CD4-positive, alpha-beta T cell (primary cell): ENCODE results near the gene EEPD1. TPM values are rescaled to one million over a fixed set of nuclear protein-coding genes. Genes with fewer than 3 reads are reported as not detected.

ENCODE experiments used
- ATAC-seq: fragments of 200-7000 bp; cut with Tn5 transposase; one replicate; pipeline ENCODE4 v1.10.0; 2022; ENCODE audit warnings: mild to moderate bottlenecking; ENCODE audit not compliant: poor library complexity
- CTCF ChIA-PET: fragments of 350-600 bp; sonication (Branson Sonifier 250); formaldehyde crosslinking; loops from one replicate; lab custom pipeline; 2021; ENCODE audit warnings: antibody characterized with exemption, inconsistent platforms; lab: Charles Lee
- POLR2A ChIA-PET: fragments of 350-600 bp; sonication (Branson Sonifier 250); formaldehyde crosslinking; loops from one replicate; lab custom pipeline; 2021; ENCODE audit warnings: antibody characterized with exemption, inconsistent platforms; lab: Charles Lee
- DNase-seq, 14 experiments: peaks; one replicate each; pipeline ENCODE4 v3.0.0-alpha.2; 2013 to 2020; ENCODE audit warnings: mixed read lengths in 2 of 14
- H3K27ac ChIP-seq, 2 donors: one replicate each; pipeline versions ENCODE4 v1.5.1 to v1.7.0; 2013; ENCODE audit warnings: low read length in 2 of 2, low read depth in 1 of 2, mild to moderate bottlenecking in 1 of 2
- H3K27me3 ChIP-seq, 2 experiments: 1 replicate in 1 of 2; 2 replicates in 1 of 2; pipeline versions ENCODE4 v1.6.1 to v1.7.0; 2013; ENCODE audit warnings: low read length in 2 of 2, control low read depth in 1 of 2, mild to moderate bottlenecking in 1 of 2, moderate library complexity in 1 of 2; ENCODE audit not compliant: insufficient read depth in 2 of 2, control insufficient read depth in 1 of 2
- H3K36me3 ChIP-seq: one replicate; pipeline ENCODE4 v1.6.1; 2013; ENCODE audit warnings: low read length, control low read depth; ENCODE audit not compliant: insufficient read depth
- H3K4me1 ChIP-seq: one replicate; pipeline ENCODE4 v1.6.1; 2013; ENCODE audit warnings: low read length, control low read depth; ENCODE audit not compliant: insufficient read depth
- H3K4me3 ChIP-seq: one replicate; pipeline ENCODE4 v1.5.1; 2013; ENCODE audit warnings: mild to moderate bottlenecking, low read length, moderate library complexity
- H3K9me3 ChIP-seq, 2 experiments: 1 replicate in 1 of 2; 2 replicates in 1 of 2; pipeline versions ENCODE4 v1.6.1 to v1.7.0; 2013; ENCODE audit warnings: low read length in 2 of 2, mild to moderate bottlenecking in 2 of 2, control low read depth in 1 of 2, moderate library complexity in 1 of 2; ENCODE audit not compliant: control insufficient read depth in 1 of 2, insufficient read depth in 1 of 2
- H3K27ac Mint-ChIP-seq: one replicate; pipeline ENCODE4 v1.8.0; 2020; ENCODE audit warnings: mixed read lengths
- H3K27me3 Mint-ChIP-seq: one replicate; pipeline ENCODE4 v1.8.0; 2021; ENCODE audit warnings: mixed read lengths
- H3K36me3 Mint-ChIP-seq: one replicate; pipeline ENCODE4 v1.8.0; 2021; ENCODE audit warnings: low read depth, mixed read lengths
- H3K4me1 Mint-ChIP-seq: one replicate; pipeline ENCODE4 v1.8.0; 2021; ENCODE audit warnings: low read depth, mixed read lengths
- H3K4me3 Mint-ChIP-seq: one replicate; pipeline ENCODE4 v1.8.0; 2020; ENCODE audit warnings: mild to moderate bottlenecking, mixed read lengths
- H3K9me3 Mint-ChIP-seq: one replicate; pipeline ENCODE4 v1.8.0; 2020; ENCODE audit warnings: mixed read lengths
- intact Hi-C, 2 experiments: fragments of 100-400 bp; cut with DNase I in 1 of 2; cut with micrococcal nuclease in 1 of 2; formaldehyde crosslinking; loops; one replicate each; pipeline versions ENCODE4 v1.15.1 to v1.9.0; 2023 to 2025; cut with DNase I, micrococcal nuclease
- total RNA-seq, 174 experiments: library from RNA in 2 of 174; stranded (reverse) in 2 of 174; gene quantifications; one replicate each; pipeline ENCODE4 v1.2.3 and lab custom pipeline; 2021 to 2026
- TF ChIP-seq, protein P1 (sequence below): fragments of 200-600 bp; IDR thresholded peaks from one replicate; pipeline ENCODE4 v1.8.0; 2022; ENCODE audit warnings: antibody characterized with exemption, mild to moderate bottlenecking

EEPD1 gene
- total RNA-seq, 2 experiments from 2014 or later: 4.4 to 4.6 TPM

DNA sequence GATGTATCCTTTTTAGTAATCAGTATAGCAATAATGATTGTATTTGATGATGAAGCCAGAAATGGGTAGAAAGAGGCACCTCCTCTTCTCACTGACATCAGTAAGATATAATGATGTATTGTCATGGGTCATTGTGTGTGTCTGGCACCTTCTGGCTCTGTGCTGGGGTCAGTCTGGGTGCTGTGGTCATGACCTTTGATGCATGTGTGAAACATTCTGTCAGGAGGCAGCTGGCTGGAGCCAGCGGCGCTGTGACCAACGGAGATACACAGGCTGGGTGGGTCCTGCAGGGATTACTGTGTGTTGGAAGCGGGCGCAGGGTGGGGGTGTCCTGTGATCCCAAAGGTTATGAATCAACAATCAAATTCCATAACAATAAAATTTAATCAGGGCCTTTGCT is 35.2 kb downstream of the EEPD1 start:
- no peaks in the 10 kb centered on the region for H3K9me3 Mint-ChIP-seq
- intact Hi-C loops: no loop called here
- ChIA-PET CTCF (no interaction called here), POLR2A (no interaction called here)
- H3K27me3 ChIP-seq: no peaks in the 10 kb centered on the region
- H3K27ac Mint-ChIP-seq: no peak overlapping the region
- H3K4me1 ChIP-seq: peaks cover 3% of the 10 kb centered on the region
- TF ChIP-seq, protein P1, sequence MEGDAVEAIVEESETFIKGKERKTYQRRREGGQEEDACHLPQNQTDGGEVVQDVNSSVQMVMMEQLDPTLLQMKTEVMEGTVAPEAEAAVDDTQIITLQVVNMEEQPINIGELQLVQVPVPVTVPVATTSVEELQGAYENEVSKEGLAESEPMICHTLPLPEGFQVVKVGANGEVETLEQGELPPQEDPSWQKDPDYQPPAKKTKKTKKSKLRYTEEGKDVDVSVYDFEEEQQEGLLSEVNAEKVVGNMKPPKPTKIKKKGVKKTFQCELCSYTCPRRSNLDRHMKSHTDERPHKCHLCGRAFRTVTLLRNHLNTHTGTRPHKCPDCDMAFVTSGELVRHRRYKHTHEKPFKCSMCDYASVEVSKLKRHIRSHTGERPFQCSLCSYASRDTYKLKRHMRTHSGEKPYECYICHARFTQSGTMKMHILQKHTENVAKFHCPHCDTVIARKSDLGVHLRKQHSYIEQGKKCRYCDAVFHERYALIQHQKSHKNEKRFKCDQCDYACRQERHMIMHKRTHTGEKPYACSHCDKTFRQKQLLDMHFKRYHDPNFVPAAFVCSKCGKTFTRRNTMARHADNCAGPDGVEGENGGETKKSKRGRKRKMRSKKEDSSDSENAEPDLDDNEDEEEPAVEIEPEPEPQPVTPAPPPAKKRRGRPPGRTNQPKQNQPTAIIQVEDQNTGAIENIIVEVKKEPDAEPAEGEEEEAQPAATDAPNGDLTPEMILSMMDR: no peak
- H3K4me3 ChIP-seq: no peak overlapping the region
- H3K9me3 ChIP-seq: no peaks in the 10 kb centered on the region
- H3K27me3 Mint-ChIP-seq: no peaks in the 10 kb centered on the region
- no peaks in the 10 kb centered on the region for H3K36me3 Mint-ChIP-seq
- no peak overlapping the region for H3K27ac ChIP-seq
- DNase-seq (no peak), ATAC-seq (no peak)
- H3K4me3 Mint-ChIP-seq: no peak overlapping the region
- H3K4me1 Mint-ChIP-seq: no peaks in the 10 kb centered on the region
- H3K36me3 ChIP-seq: no peaks in the 10 kb centered on the region

DNA sequence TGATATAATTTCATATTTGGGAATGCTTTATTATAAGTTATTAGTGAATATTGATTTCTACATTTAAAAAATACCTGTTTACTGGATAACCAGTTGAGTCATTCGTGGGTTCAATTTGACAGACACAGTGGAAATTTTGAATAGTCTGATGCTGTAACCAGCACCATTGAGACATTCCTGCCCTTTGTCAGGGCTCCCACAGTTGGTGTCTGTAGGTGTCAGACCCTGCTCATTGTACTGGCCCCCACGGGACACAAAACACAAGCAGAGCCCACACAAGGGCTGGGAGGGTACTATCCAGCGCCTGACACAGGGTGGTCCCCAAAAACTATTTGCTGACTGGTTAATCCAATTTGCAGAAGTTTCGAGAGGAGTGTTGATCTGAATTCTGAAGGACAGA is 35.9 kb downstream of the EEPD1 start:
- H3K36me3 ChIP-seq: no peaks in the 10 kb centered on the region
- TF ChIP-seq, protein P1: no peak
- Mint-ChIP-seq H3K27me3 (no peaks in the 10 kb centered on the region), H3K27ac (no peak overlapping the region), H3K4me3 (no peak overlapping the region), H3K36me3 (no peaks in the 10 kb centered on the region), H3K4me1 (no peaks in the 10 kb centered on the region), H3K9me3 (no peaks in the 10 kb centered on the region)
- POLR2A ChIA-PET: no interaction called here
- ATAC-seq: no peak
- no peaks in the 10 kb centered on the region for H3K27me3 ChIP-seq
- no peaks in the 10 kb centered on the region for H3K9me3 ChIP-seq
- H3K4me1 ChIP-seq: peaks cover 3% of the 10 kb centered on the region
- CTCF ChIA-PET: no interaction called here
- no peak overlapping the region for H3K27ac ChIP-seq
- DNase-seq: no peak
- intact Hi-C loops: no loop called here
- no peak overlapping the region for H3K4me3 ChIP-seq

DNA sequence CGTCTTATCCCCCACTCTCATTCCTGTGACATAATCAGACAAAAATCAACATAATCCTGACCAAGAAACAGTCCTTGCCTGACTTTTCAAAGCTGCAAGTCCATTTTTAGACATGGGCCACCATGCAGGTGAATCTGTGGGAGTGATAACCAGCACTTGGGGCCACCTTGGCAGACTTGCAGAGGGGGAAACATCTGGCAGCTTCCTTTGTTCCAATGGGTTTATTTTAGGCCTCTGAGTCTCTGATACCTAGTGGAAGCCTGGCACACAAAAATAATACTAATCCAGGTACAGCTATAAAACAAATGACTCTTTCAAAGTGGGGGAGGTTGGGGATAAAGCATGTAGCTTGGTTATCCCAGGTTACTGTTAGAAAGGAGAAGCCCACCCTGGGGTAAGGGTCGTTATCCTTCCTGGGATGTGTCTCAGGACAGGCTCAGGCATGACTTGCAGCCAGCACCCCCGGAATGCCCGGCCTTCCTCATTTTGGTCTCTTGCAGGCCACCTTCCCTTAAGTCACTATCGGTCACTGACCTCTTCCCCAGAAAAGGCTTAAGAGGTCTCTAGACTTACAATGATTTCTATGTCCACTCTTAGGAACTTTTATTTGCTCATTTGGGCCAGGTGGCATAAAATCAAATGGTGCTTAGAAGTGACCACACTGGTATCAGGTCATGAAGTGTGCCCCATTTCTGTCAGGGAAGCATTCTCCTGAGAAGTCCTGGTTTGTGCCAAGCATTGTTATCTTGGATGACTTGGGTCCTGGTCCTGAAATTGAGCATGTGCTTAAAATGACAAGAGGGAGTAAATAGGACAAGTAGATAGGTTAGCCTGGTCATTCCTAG is 37.6 kb downstream of the EEPD1 start:
- Histone ChIP-seq H3K27me3 (no peaks in the 10 kb centered on the region), H3K27ac (no peak overlapping the region), H3K4me3 (no peak overlapping the region), H3K9me3 (no peaks in the 10 kb centered on the region), H3K36me3 (no peaks in the 10 kb centered on the region), H3K4me1 (peaks cover 3% of the 10 kb centered on the region)
- no peaks in the 10 kb centered on the region for H3K4me1 Mint-ChIP-seq
- no peaks in the 10 kb centered on the region for H3K9me3 Mint-ChIP-seq
- ATAC-seq (no peak), DNase-seq (peak in 2 of 14 experiments; percentile 55 to 59)
- ChIA-PET CTCF (no interaction called here), POLR2A (no interaction called here)
- no peaks in the 10 kb centered on the region for H3K27me3 Mint-ChIP-seq
- H3K4me3 Mint-ChIP-seq: no peak overlapping the region
- no peak overlapping the region for H3K27ac Mint-ChIP-seq
- H3K36me3 Mint-ChIP-seq: no peaks in the 10 kb centered on the region
- TF ChIP-seq, protein P1: no peak
- intact Hi-C loops: no loop called here
